GM04504 (cell line): Measurements from ENCODE around the gene USP12.

ENCODE experiments used
- DNase-seq: peaks from one replicate; pipeline ENCODE4 v3.0.0-alpha.2; 2012; ENCODE audit warnings: low read depth

Gene USP12

GRCh38 chr13:27034678-27035111 is 136.9 kb downstream of the USP12 start:
- DNase-seq = no peak

GRCh38 chr13:27028683-27029480 is 142.7 kb downstream of the USP12 start:
- DNase-seq = no peak

- no peak for DNase-seq
Measured at GRCh38 chr13:27027086-27027667, 144.4 kb downstream of the USP12 start.

- no peak for DNase-seq
Measured at GRCh38 chr13:27026396-27026795, 145.2 kb downstream of the USP12 start.

GRCh38 chr13:27024776-27025492 is 146.7 kb downstream of the USP12 start:
- no peak for DNase-seq

GRCh38 chr13:27024074-27024461 is 147.5 kb downstream of the USP12 start:
- peak; percentile 32 for DNase-seq

- no peak for DNase-seq
Measured at GRCh38 chr13:27023385-27024073, 148.1 kb downstream of the USP12 start.

GRCh38 chr13:27022571-27023311 is 148.9 kb downstream of the USP12 start:
- DNase-seq = peak; percentile 19

GRCh38 chr13:27020415-27020814 is 151.2 kb downstream of the USP12 start:
- DNase-seq = no peak

- no peak for DNase-seq
Measured at GRCh38 chr13:27018882-27019281, 152.7 kb downstream of the USP12 start.

GRCh38 chr13:27018344-27018861 is 153.2 kb downstream of the USP12 start:
- no peak for DNase-seq

GRCh38 chr13:27016875-27017274 is 154.7 kb downstream of the USP12 start:
- no peak for DNase-seq
